Amniotic stem cell (primary cell): ENCODE results near the gene MOB4.

ENCODE experiments used
- DNase-seq: peaks from one replicate; lab custom pipeline; 2025; lab: John Stamatoyannopoulos, UW

The MOB4 gene

GRCh38 chr2:197591339-197592072 is 75.6 kb downstream of the MOB4 start:
- DNase-seq: no peak

- no peak for DNase-seq
Observed at GRCh38 chr2:197596766-197597165, 80.9 kb downstream of the MOB4 start.

GRCh38 chr2:197597166-197597565 is 81.3 kb downstream of the MOB4 start:
- DNase-seq: no peak

- DNase-seq: no peak
Observed at GRCh38 chr2:197598450-197598849, 82.6 kb downstream of the MOB4 start.

GRCh38 chr2:197599285-197599965 is 83.6 kb downstream of the MOB4 start:
- no peak for DNase-seq

- DNase-seq: no peak
Observed at GRCh38 chr2:197600306-197600705, 84.4 kb downstream of the MOB4 start.

- DNase-seq: no peak
Observed at GRCh38 chr2:197601726-197602125, 85.9 kb downstream of the MOB4 start.
